ENCODE results near the gene SLC6A8.

SLC6A8 gene

DNA sequence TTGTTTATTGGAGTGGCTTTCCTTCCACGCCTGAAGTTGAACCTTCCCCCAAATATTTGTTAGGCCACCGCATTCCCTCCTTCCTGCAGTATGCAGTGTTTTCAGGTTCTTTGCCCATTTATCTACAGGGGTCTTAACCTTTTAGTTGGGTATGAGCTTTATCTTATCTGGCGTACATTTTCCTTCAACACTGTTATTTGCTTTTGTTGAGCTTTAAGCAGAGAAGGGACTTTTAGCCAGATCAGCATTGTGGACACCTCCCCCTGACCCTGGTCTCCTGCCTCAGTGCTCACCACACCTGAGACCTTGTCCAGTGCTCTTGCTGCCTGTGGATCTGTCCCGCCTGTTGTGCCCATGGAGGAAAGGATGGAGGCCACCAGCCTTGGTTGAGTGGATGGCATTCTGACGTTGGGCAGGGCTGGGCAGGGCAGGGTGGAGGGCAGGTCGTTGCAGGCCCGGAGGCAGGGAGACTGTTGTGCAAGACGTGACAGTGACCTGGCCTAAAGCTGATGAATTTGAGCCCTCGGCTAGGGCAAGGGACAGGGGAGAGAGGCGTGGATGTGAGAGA is 41.7 kb upstream of the SLC6A8 start:
- Histone ChIP-seq H3K27me3 (ENCODE audit: low read depth, low read length) (peaks cover 4% of the 10 kb centered on the region; the same call in 1 of the 2 replicates), H3K4me2 (ENCODE audit: low read length) (no peak overlapping the region), H3K9ac (ENCODE audit: low read length) (no peak overlapping the region), H3K4me3 (ENCODE audit: low read length) (no peak overlapping the region), H3K79me2 (ENCODE audit: low read length) (no peaks in the 10 kb centered on the region), H3K27ac (ENCODE audit: low read length) (no peak overlapping the region), H3K9me3 (ENCODE audit: insufficient read depth, low read length) (no peaks in the 10 kb centered on the region), H3K4me1 (ENCODE audit: low read length) (peaks cover 7% of the 10 kb centered on the region; the same call in 1 of the 2 replicates), H4K20me1 (ENCODE audit: insufficient read depth, low read length) (no peaks in the 10 kb centered on the region), H3K36me3 (replicated peaks; ENCODE audit: low read depth, low read length) (no peaks in the 10 kb centered on the region), H2AFZ (ENCODE audit: low read depth, low read length) (no peak overlapping the region)
- TF ChIP-seq, protein P1, sequence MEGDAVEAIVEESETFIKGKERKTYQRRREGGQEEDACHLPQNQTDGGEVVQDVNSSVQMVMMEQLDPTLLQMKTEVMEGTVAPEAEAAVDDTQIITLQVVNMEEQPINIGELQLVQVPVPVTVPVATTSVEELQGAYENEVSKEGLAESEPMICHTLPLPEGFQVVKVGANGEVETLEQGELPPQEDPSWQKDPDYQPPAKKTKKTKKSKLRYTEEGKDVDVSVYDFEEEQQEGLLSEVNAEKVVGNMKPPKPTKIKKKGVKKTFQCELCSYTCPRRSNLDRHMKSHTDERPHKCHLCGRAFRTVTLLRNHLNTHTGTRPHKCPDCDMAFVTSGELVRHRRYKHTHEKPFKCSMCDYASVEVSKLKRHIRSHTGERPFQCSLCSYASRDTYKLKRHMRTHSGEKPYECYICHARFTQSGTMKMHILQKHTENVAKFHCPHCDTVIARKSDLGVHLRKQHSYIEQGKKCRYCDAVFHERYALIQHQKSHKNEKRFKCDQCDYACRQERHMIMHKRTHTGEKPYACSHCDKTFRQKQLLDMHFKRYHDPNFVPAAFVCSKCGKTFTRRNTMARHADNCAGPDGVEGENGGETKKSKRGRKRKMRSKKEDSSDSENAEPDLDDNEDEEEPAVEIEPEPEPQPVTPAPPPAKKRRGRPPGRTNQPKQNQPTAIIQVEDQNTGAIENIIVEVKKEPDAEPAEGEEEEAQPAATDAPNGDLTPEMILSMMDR (IDR thresholded peaks at IDR 0.05; ENCODE audit: low read depth, low read length), result no peak
- TF ChIP-seq EZH2phosphoT487 (IDR thresholded peaks at IDR 0.05; ENCODE audit: low read depth), result no peak

DNA sequence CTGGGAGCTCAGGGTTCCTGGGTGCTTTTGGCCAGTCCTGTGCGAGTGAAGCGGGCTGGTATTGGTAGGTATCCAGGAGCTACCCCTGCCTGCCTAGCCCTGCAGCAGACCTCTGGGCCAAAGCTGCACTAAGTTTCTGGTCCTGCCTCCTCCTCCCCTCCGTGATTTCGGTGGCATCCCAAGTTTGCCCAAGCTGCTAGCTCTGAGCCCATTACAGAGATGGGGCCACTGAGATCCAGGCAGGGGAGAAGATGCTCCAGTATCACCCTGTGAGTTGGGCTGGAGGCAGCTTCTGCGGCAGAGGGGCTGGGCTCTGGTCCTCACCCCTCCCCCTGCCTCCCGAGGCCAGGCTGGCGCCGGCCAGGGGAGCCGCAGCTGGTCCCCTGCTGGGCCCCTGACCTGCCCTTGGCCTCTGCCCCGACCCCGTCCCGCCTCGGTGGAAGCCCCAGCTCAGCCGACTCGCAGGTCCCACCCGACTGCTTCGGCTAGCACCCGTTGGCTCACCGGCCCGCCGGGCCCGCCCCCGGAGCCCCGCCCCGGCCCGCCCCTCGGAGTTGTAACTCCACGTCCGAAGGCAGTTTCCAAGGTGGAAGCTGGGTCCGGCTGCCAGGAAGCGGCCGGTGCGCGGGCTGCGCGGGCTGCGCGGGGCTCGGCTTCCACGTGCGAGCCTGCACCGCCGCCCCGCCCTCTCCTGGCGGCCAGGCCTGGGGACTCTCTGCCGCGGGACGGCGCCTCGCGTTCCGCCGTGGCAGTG is 40.9 kb upstream of the SLC6A8 start, which contains the start of gene DUSP9:
DUSP9 (plus strand) TSS at position 584 of the 754 bp plus-strand sequence. CDS start 751 bp downstream, outside the sequence.
- H3K4me2 ChIP-seq (ENCODE audit: low read length), result no peak within 1 kb of the TSS
- H3K9me3 ChIP-seq (ENCODE audit: insufficient read depth, low read length), result no peaks in the 10 kb centered on the region
- no peaks in the 10 kb centered on the region for H3K4me1 ChIP-seq (ENCODE audit: low read length)
- TF ChIP-seq, protein P1 (IDR thresholded peaks at IDR 0.05; ENCODE audit: low read depth, low read length), result no peak
- TF ChIP-seq EZH2phosphoT487 (IDR thresholded peaks at IDR 0.05; ENCODE audit: low read depth), result no peak
- H4K20me1 ChIP-seq (ENCODE audit: insufficient read depth, low read length), result no peaks in the 10 kb centered on the region
- H2AFZ ChIP-seq (ENCODE audit: low read depth, low read length), result no peak within 1 kb of the TSS
- H3K4me3 ChIP-seq (ENCODE audit: low read length), result no peak within 1 kb of the TSS
- no peaks in the 10 kb centered on the region for H3K27me3 ChIP-seq (ENCODE audit: low read depth, low read length)
- no peaks in the 10 kb centered on the region for H3K36me3 ChIP-seq (replicated peaks; ENCODE audit: low read depth, low read length)
- no peaks in the 10 kb centered on the region for H3K79me2 ChIP-seq (ENCODE audit: low read length)
- no peak within 1 kb of the TSS for H3K27ac ChIP-seq (ENCODE audit: low read length)
- no peak within 1 kb of the TSS for H3K9ac ChIP-seq (ENCODE audit: low read length)

GRCh38 chrX:153647461-153648357 is 40.0 kb upstream of the SLC6A8 start:
- no peaks in the 10 kb centered on the region for H4K20me1 ChIP-seq (ENCODE audit: insufficient read depth, low read length)
- no peak overlapping the region for H2AFZ ChIP-seq (ENCODE audit: low read depth, low read length)
- no peaks in the 10 kb centered on the region for H3K79me2 ChIP-seq (ENCODE audit: low read length)
- H3K4me3 ChIP-seq (ENCODE audit: low read length), result no peak overlapping the region
- H3K27ac ChIP-seq (ENCODE audit: low read length), result no peak overlapping the region
- no peaks in the 10 kb centered on the region for H3K27me3 ChIP-seq (ENCODE audit: low read depth, low read length)
- no peaks in the 10 kb centered on the region for H3K9me3 ChIP-seq (ENCODE audit: insufficient read depth, low read length)
- no peak for TF ChIP-seq EZH2phosphoT487 (IDR thresholded peaks at IDR 0.05; ENCODE audit: low read depth)
- TF ChIP-seq, protein P1 (IDR thresholded peaks at IDR 0.05; ENCODE audit: low read depth, low read length), result no peak
- H3K4me2 ChIP-seq (ENCODE audit: low read length), result no peak overlapping the region
- no peaks in the 10 kb centered on the region for H3K4me1 ChIP-seq (ENCODE audit: low read length)
- H3K36me3 ChIP-seq (replicated peaks; ENCODE audit: low read depth, low read length), result no peaks in the 10 kb centered on the region
- no peak overlapping the region for H3K9ac ChIP-seq (ENCODE audit: low read length)

Data from OCI-LY3 (cell line).